H1 (cell line): ENCODE measurements around the gene RETREG3. TPM values are rescaled to one million over a fixed set of nuclear protein-coding genes. Genes with fewer than 3 reads are reported as not detected.

Source experiments
- CREB1 ChIP-seq: IDR thresholded peaks from 2 replicates; pipeline ENCODE4 v1.6.1; 2012; ENCODE audit warnings: inconsistent platforms
- CTBP2 ChIP-seq: IDR thresholded peaks from 2 replicates; pipeline ENCODE4 v1.7.0; 2011; ENCODE audit warnings: borderline replicate concordance, mild to moderate bottlenecking, moderate library complexity, mixed read lengths, low read length; ENCODE audit not compliant: insufficient read depth, insufficient read length
- NANOG ChIP-seq: IDR thresholded peaks from 2 replicates; pipeline ENCODE4 v1.6.1; 2011; ENCODE audit warnings: low read length, low read depth, mild to moderate bottlenecking, inconsistent platforms; ENCODE audit not compliant: insufficient read depth, poor library complexity, severe bottlenecking
- PHF8 ChIP-seq: fragments of 200-600 bp; sonication (generic); conservative IDR thresholded peaks from 2 replicates; pipeline ENCODE4 v1.7.1; 2012; ENCODE audit warnings: low read depth, mild to moderate bottlenecking, inconsistent platforms, low read length, moderate library complexity
- RAD21 ChIP-seq, 2 experiments: IDR thresholded peaks in 1 of 2; conservative IDR thresholded peaks in 1 of 2; 2 replicates each; pipeline ENCODE4 v1.6.1; 2011; ENCODE audit warnings: low read depth in 2 of 2, low read length in 2 of 2, improper control_type of control experiment in 1 of 2, inconsistent platforms in 1 of 2, mild to moderate bottlenecking in 1 of 2, moderate library complexity in 1 of 2
- SP1 ChIP-seq: IDR thresholded peaks from 2 replicates; pipeline ENCODE4 v1.6.1; 2011; ENCODE audit warnings: low read depth, low read length
- polyA plus RNA-seq, 7 experiments: library from polyadenylated mRNA; depleted of rRNA in 3 of 7; stranded (reverse) in 5 of 7; unstranded in 2 of 7; fragments of >200 nt in 5 of 7; fragments of 200-250 nt in 2 of 7; gene quantifications; 1 replicate in 5 of 7; 2 replicates in 1 of 7; 4 replicates in 1 of 7; pipeline versions ENCODE4 v1.2.1 to v1.2.3, GENCODE V29; 2011 to 2013; ENCODE audit warnings: missing spikeins in 2 of 7, mixed read lengths in 2 of 7
- total RNA-seq: library from RNA; stranded (reverse); fragmentation: NEBNext Ultra II Directional; extraction: Animal tissue kit (Norgen Biotek cat#: 25700); gene quantifications from 2 replicates; pipeline ENCODE4 v1.2.1, GENCODE V29; 2021

Gene RETREG3
- total and polyA plus RNA-seq, 2 of the 8 experiments (the other 6 are each of a cell fraction or from before 2014, with no cell fraction given): 23.7 to 42.6 TPM

DNA sequence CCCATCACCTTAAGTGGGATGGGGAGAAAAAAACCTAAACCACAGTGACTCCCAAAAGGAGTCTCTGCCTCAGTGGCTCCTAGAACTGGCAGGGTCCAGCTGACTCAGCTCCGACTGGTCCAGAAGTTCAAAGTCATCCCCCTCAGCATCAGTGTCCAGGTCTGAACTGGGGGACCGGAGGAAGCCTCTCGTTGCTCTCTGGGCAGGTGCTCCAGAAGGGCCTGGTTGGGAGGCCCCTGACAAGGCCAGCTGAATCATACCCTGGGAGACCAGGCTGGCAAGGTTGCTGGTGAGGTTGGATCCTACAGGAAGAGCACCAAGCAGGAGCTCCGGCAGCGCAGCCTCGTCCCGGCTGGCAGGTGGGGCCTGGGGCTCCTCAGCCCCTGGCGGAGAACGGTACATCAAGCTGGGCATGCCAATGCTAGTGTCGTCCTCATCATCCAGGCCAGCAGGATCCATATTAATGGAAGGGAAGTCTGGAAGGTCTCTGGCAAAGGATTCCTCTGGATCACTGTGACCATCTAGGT is 27.4 kb downstream of the RETREG3 start (continued):
- TF ChIP-seq NANOG: no peak
- no peak for TF ChIP-seq SP1
- TF ChIP-seq RAD21 (IDR thresholded peaks at IDR 0.05 in 1 of 2, conservative IDR thresholded peaks at IDR 0.05 in 1 of 2; ENCODE audit: low read depth in 2 of 2, low read length in 2 of 2): no peak
- no peak for TF ChIP-seq CREB1
- TF ChIP-seq PHF8: no peak
- TF ChIP-seq CTBP2: no peak
